CD8-positive, alpha-beta memory T cell (primary cell): Measurements from ENCODE around the gene CALML3. TPM values are rescaled to one million over a fixed set of nuclear protein-coding genes. Genes with fewer than 3 reads are reported as not detected.

Experiments
- CTCF ChIA-PET: fragments of 350-600 bp; sonication (Branson Sonifier 250); formaldehyde crosslinking; loops from one replicate; lab custom pipeline; 2021; ENCODE audit warnings: antibody characterized with exemption; lab: Charles Lee
- POLR2A ChIA-PET: fragments of 350-600 bp; sonication (Branson Sonifier 250); formaldehyde crosslinking; loops from one replicate; lab custom pipeline; 2021; ENCODE audit warnings: antibody characterized with exemption; lab: Charles Lee
- DNase-seq, 5 donors: peaks; one replicate each; pipeline versions ENCODE4 v3.0.0 to v3.0.0-alpha.2; 2020 to 2022; ENCODE audit warnings: mixed read lengths in 1 of 5
- H3K27ac ChIP-seq: one replicate; pipeline ENCODE4 v1.7.0; 2013; ENCODE audit warnings: low read depth, mild to moderate bottlenecking, low read length, moderate library complexity
- H3K27me3 ChIP-seq: 2 replicates; pipeline ENCODE4 v1.7.0; 2013; ENCODE audit warnings: low read length, mild to moderate bottlenecking; ENCODE audit not compliant: insufficient read depth, poor library complexity, severe bottlenecking
- H3K36me3 ChIP-seq: 2 replicates; pipeline ENCODE4 v1.7.0; 2013; ENCODE audit warnings: mild to moderate bottlenecking, low read length, moderate library complexity; ENCODE audit not compliant: insufficient read depth
- H3K4me1 ChIP-seq: 2 replicates; pipeline ENCODE4 v1.7.0; 2013; ENCODE audit warnings: mild to moderate bottlenecking, low read length, moderate library complexity; ENCODE audit not compliant: insufficient read depth
- H3K4me3 ChIP-seq: 2 replicates; pipeline ENCODE4 v1.7.0; 2013; ENCODE audit warnings: mild to moderate bottlenecking, low read length
- H3K9me3 ChIP-seq: 2 replicates; pipeline ENCODE4 v1.7.0; 2013; ENCODE audit warnings: mild to moderate bottlenecking, low read length
- H3K27ac Mint-ChIP-seq, 8 donors: one replicate each; pipeline ENCODE4 v1.8.0; 2020 to 2021; ENCODE audit warnings: mixed read lengths in 8 of 8, mild to moderate bottlenecking in 6 of 8, inconsistent platforms in 3 of 8, moderate library complexity in 3 of 8
- H3K27me3 Mint-ChIP-seq, 2 donors: one replicate each; pipeline ENCODE4 v1.8.0; 2020 to 2021; ENCODE audit warnings: mixed read lengths in 2 of 2, mild to moderate bottlenecking in 1 of 2, moderate library complexity in 1 of 2
- H3K36me3 Mint-ChIP-seq, 3 donors: one replicate each; pipeline ENCODE4 v1.8.0; 2020 to 2021; ENCODE audit warnings: mixed read lengths in 3 of 3, inconsistent platforms in 1 of 3, mild to moderate bottlenecking in 1 of 3
- H3K4me1 Mint-ChIP-seq, 3 donors: one replicate each; pipeline ENCODE4 v1.8.0; 2020 to 2021; ENCODE audit warnings: mixed read lengths in 3 of 3, inconsistent platforms in 1 of 3, mild to moderate bottlenecking in 1 of 3
- H3K4me3 Mint-ChIP-seq, 7 donors: one replicate each; pipeline ENCODE4 v1.8.0; 2020 to 2021; ENCODE audit warnings: mixed read lengths in 7 of 7, mild to moderate bottlenecking in 6 of 7, moderate library complexity in 4 of 7, inconsistent platforms in 2 of 7
- H3K9me3 Mint-ChIP-seq, 5 donors: one replicate each; pipeline ENCODE4 v1.8.0; 2020 to 2022; ENCODE audit warnings: mixed read lengths in 5 of 5, mild to moderate bottlenecking in 3 of 5, moderate library complexity in 2 of 5, inconsistent platforms in 1 of 5
- polyA plus RNA-seq: library from polyadenylated mRNA; unstranded; fragments of 300-500 nt; fragmentation: Illumina TruSeq; gene quantifications from one replicate; pipeline ENCODE4 v1.2.3, GENCODE V29; 2021
- total RNA-seq, 2 experiments: library from RNA; stranded (reverse); gene quantifications; one replicate each; pipeline ENCODE4 v1.2.3, GENCODE V29; 2021

The CALML3 gene
- total and polyA plus RNA-seq, 3 experiments from 2014 or later, result not detected

- Histone ChIP-seq H3K36me3 (no peaks in the 10 kb centered on the region), H3K27me3 (no peaks in the 10 kb centered on the region), H3K9me3 (no peaks in the 10 kb centered on the region), H3K27ac (no peak overlapping the region), H3K4me3 (no peak overlapping the region), H3K4me1 (peaks cover 4% of the 10 kb centered on the region)
- Mint-ChIP-seq H3K27me3 (peaks cover 11 to 13% of the 10 kb centered on the region in 2 donors), H3K9me3 (peaks cover 0 to 2% (median 0%) of the 10 kb centered on the region in 5 donors), H3K4me3 (no peak overlapping the region), H3K27ac (no peak overlapping the region), H3K36me3 (no peaks in the 10 kb centered on the region), H3K4me1 (peaks cover 0 to 5% (median 4%) of the 10 kb centered on the region in 3 donors)
- DNase-seq, result peak in 1 of 5 donors; percentile 29
- POLR2A ChIA-PET, result no interaction called here
- CTCF ChIA-PET, result no interaction called here
Observed at GRCh38 chr10:5512331-5512730, 12.4 kb upstream of the CALML3 start.

DNA sequence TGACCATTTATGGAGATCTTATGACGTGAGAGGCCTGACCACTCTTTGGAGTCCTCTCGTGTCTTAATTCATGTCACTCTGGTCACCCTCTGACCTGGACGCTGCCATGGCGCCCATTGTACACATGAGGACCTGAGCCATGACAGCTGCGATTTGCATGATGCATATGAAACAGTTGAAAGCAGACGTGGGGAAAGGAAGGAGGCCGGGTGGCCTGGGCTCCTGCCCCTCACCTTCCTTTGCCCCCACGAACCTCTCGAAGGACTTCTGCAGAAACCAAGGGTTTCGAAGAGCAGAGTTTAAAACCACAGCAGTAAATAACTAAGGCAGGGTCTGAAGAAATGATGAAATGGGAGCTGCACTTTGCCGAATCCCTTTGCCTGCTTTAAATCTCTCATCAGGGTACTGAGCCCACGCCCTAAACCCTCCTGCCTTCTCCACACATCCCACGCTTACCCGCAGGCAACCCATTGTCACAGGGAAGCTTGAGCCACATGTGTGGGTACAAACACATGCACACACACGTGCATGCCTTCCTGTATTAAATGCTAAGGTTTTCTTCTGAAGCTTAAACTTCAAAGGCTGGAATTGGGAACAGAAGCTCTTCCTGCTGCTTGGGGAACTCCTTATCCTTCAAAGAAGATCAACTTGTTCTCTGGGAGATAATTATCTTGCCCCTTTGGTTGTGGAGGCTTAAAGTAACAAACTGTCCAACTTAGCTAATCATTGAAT is 11.7 kb upstream of the CALML3 start:
- H3K4me3 ChIP-seq, result no peak overlapping the region
- CTCF ChIA-PET, result no interaction called here
- no peak overlapping the region for H3K27ac ChIP-seq
- H3K9me3 ChIP-seq, result no peaks in the 10 kb centered on the region
- peaks cover 4% of the 10 kb centered on the region for H3K4me1 ChIP-seq
- Mint-ChIP-seq H3K9me3 (peaks cover 0 to 2% (median 0%) of the 10 kb centered on the region in 5 donors), H3K4me3 (no peak overlapping the region), H3K4me1 (peaks cover 0 to 5% (median 4%) of the 10 kb centered on the region in 3 donors), H3K36me3 (no peaks in the 10 kb centered on the region), H3K27me3 (peaks cover 11 to 13% of the 10 kb centered on the region in 2 donors), H3K27ac (no peak overlapping the region)
- peak in 1 of 5 donors; percentile 11 for DNase-seq
- H3K36me3 ChIP-seq, result no peaks in the 10 kb centered on the region
- no peaks in the 10 kb centered on the region for H3K27me3 ChIP-seq
- POLR2A ChIA-PET, result no interaction called here

DNA sequence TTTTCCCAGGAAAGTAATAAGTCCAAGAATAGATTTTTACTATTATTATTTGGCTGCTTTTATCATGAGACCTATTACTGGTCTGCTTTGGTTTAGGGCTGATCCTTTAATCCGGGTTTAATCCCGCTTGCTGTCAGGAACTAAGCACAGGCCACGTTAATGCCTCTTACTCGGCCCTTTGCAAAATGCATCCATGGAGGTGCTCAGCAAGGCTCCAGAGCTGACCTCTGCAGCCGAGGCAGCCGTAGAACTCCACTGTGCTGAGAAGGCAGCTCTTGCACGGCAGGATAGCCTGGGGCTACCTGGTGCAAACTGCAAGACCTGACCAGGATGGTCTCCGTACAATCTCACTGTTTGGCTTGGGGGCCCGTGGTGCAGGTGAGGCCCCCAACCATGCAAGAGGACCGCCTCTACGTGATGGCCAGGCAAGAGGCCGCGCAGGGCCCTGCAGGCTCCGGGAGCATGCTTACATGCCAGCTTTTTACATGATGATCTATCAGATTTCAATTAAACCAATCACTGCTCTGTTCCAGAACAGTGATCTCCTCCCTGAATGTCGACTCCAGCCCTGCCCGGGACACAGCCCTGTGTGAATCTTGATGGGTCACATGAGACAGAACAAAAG is 10.4 kb upstream of the CALML3 start:
- POLR2A ChIA-PET, result no interaction called here
- no peak for DNase-seq
- H3K4me3 ChIP-seq, result no peak overlapping the region
- Mint-ChIP-seq H3K4me3 (no peak overlapping the region), H3K27ac (no peak overlapping the region), H3K27me3 (peaks cover 5 to 9% of the 10 kb centered on the region in 2 donors), H3K36me3 (no peaks in the 10 kb centered on the region), H3K4me1 (peaks cover 0 to 5% (median 4%) of the 10 kb centered on the region in 3 donors), H3K9me3 (peaks cover 0 to 4% (median 0%) of the 10 kb centered on the region in 5 donors)
- CTCF ChIA-PET, result no interaction called here
- H3K9me3 ChIP-seq, result no peaks in the 10 kb centered on the region
- H3K4me1 ChIP-seq, result peaks cover 4% of the 10 kb centered on the region
- no peaks in the 10 kb centered on the region for H3K27me3 ChIP-seq
- no peaks in the 10 kb centered on the region for H3K36me3 ChIP-seq
- H3K27ac ChIP-seq, result no peak overlapping the region

DNA sequence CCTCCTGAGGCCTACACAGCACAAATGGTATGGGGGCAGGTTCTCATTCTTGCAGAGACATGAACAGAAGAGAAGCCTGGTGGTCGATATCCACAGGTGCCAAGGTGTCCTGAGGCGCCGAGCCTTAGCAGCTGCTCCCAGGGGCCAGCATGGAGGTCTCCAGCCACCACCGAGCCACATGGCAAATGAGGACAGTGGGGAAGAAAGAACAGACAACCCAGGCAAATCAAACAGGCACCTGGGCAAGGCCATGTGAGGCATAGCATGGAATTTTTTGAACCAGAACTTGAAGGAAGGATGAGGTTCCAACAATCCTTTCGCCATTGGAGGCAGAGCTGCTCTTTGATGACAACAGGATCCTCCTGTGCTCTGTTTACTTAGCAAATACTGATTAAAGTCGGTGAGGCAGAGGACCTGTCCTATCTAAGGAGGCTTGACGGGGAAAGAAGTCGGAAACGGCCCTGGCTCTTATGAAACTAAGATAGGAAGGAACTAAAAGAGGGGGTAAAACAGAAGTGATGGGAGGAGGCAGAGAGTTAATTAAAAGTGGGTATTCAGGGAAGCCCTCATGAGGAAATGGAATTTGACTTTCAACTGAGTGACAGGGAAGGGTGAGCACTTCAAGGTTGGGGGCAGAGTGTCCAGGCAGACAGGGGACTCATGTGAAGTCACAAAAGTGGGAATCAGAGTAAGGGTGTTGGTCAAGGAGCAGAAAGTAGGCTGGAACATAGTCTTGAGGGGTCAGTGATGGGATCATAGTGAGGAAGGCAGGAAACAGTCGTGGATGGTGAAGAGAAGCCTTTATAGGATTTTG is 8.6 kb upstream of the CALML3 start:
- ChIA-PET POLR2A (no interaction called here), CTCF (no interaction called here)
- peaks cover 5 to 9% of the 10 kb centered on the region in 2 donors for H3K27me3 Mint-ChIP-seq
- Histone ChIP-seq H3K9me3 (no peaks in the 10 kb centered on the region), H3K36me3 (no peaks in the 10 kb centered on the region), H3K4me3 (no peak overlapping the region), H3K27ac (no peak overlapping the region), H3K27me3 (no peaks in the 10 kb centered on the region), H3K4me1 (peaks cover 4% of the 10 kb centered on the region)
- no peak for DNase-seq
- no peak overlapping the region for H3K4me3 Mint-ChIP-seq
- no peaks in the 10 kb centered on the region for H3K36me3 Mint-ChIP-seq
- H3K9me3 Mint-ChIP-seq, result peaks cover 0 to 7% (median 0%) of the 10 kb centered on the region in 5 donors
- no peak overlapping the region for H3K27ac Mint-ChIP-seq
- peaks cover 0 to 5% (median 4%) of the 10 kb centered on the region in 3 donors for H3K4me1 Mint-ChIP-seq

DNA sequence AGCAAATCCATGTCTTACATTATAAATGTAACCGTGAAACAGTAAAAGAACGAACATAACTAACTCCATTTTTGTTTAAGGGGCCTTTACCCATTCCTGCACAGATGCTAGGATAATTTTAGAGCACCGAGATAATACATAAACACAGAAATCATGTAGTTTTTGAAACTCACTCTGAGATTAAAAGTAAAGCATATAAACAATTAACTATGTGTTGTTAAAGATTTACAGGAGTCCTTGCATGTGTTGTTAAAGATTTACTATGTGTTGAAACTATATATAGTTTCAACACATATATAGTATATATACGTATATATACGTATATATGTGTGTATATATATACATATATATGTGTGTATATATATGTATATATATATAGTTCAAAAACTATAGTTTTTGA is 7.2 kb upstream of the CALML3 start:
- peaks cover 4% of the 10 kb centered on the region for H3K4me1 ChIP-seq
- no peak overlapping the region for H3K27ac ChIP-seq
- H3K36me3 ChIP-seq, result no peaks in the 10 kb centered on the region
- H3K27me3 Mint-ChIP-seq, result peaks cover 7 to 9% of the 10 kb centered on the region in 2 donors
- H3K27me3 ChIP-seq, result no peaks in the 10 kb centered on the region
- peaks cover 0 to 7% (median 0%) of the 10 kb centered on the region in 5 donors for H3K9me3 Mint-ChIP-seq
- H3K27ac Mint-ChIP-seq, result no peak overlapping the region
- H3K4me3 Mint-ChIP-seq, result no peak overlapping the region
- POLR2A ChIA-PET, result no interaction called here
- DNase-seq, result no peak
- CTCF ChIA-PET, result no interaction called here
- H3K36me3 Mint-ChIP-seq, result no peaks in the 10 kb centered on the region
- peaks cover 0 to 5% (median 4%) of the 10 kb centered on the region in 3 donors for H3K4me1 Mint-ChIP-seq
- no peak overlapping the region for H3K4me3 ChIP-seq
- H3K9me3 ChIP-seq, result no peaks in the 10 kb centered on the region

DNA sequence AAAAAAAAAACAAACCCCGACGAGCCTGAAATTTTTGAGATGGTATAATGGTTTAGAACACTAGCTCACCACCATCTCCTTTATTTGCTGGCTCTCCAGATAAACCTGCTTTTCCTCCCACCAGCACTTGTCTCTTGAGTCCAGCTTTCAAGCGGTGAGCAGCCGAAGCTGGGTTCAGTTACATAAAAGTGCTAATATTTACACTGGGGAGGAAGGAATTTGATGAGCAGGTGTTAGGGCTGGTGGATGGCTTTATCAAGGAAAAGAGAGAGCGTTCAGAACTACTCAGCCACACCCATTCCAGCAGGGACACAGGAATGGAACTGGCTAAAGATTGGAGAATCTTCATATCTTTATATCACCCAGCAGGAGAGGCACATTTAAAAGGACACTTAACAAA is 6.6 kb upstream of the CALML3 start:
- ChIA-PET CTCF (no interaction called here), POLR2A (no interaction called here)
- H3K9me3 Mint-ChIP-seq, result peaks cover 0 to 7% (median 0%) of the 10 kb centered on the region in 5 donors
- H3K9me3 ChIP-seq, result no peaks in the 10 kb centered on the region
- no peaks in the 10 kb centered on the region for H3K4me1 ChIP-seq
- H3K27ac ChIP-seq, result no peak overlapping the region
- no peak overlapping the region for H3K27ac Mint-ChIP-seq
- no peak overlapping the region for H3K4me3 ChIP-seq
- H3K4me1 Mint-ChIP-seq, result peaks cover 0 to 4% (median 3%) of the 10 kb centered on the region in 3 donors
- H3K27me3 ChIP-seq, result no peaks in the 10 kb centered on the region
- no peak overlapping the region for H3K4me3 Mint-ChIP-seq
- H3K27me3 Mint-ChIP-seq, result peaks cover 9% of the 10 kb centered on the region in 2 donors
- no peak for DNase-seq
- H3K36me3 ChIP-seq, result no peaks in the 10 kb centered on the region
- no peaks in the 10 kb centered on the region for H3K36me3 Mint-ChIP-seq

DNA sequence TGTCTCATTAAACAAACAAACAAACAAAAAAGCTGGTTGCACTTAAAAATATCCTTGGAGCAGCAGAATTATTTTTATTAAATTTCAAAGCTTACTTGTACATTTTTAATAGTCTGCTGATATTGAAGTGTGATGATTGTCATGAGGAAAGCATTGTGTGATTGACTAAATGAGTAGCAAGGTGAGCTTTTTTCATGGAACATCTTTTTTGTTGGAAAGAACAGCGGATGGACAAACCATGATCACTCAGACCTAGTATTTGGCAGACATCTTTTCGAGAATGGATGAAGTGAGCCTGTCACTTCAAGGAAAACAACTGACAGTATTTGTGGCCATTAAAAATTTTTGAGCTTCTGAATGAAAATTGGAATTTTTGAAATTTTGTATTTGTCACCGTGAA is 5.7 kb upstream of the CALML3 start:
- H3K4me3 ChIP-seq, result no peak overlapping the region
- H3K27ac ChIP-seq, result no peak overlapping the region
- H3K27ac Mint-ChIP-seq, result no peak overlapping the region
- H3K36me3 Mint-ChIP-seq, result no peaks in the 10 kb centered on the region
- ChIA-PET CTCF (no interaction called here), POLR2A (no interaction called here)
- no peak overlapping the region for H3K4me3 Mint-ChIP-seq
- no peaks in the 10 kb centered on the region for H3K4me1 ChIP-seq
- H3K27me3 Mint-ChIP-seq, result peaks cover 11 to 15% of the 10 kb centered on the region in 2 donors
- H3K27me3 ChIP-seq, result no peaks in the 10 kb centered on the region
- peaks cover 0 to 7% (median 0%) of the 10 kb centered on the region in 5 donors for H3K9me3 Mint-ChIP-seq
- no peaks in the 10 kb centered on the region for H3K4me1 Mint-ChIP-seq
- DNase-seq, result no peak
- H3K36me3 ChIP-seq, result no peaks in the 10 kb centered on the region
- no peaks in the 10 kb centered on the region for H3K9me3 ChIP-seq
